C4-2B (cell line): ENCODE measurements around the gene TBX19.

Experiments used
- H3K27ac ChIP-seq: fragments of 450-650 bp; 2 replicates; pipeline ENCODE4 v1.5.1; 2017
- ZFX ChIP-seq: fragments of 450-650 bp; IDR thresholded peaks from 2 replicates; pipeline ENCODE4 v1.6.1; 2017
- TF ChIP-seq, protein P1 (sequence below): fragments of 450-650 bp; conservative IDR thresholded peaks from 2 replicates; pipeline ENCODE4 v1.5.1; 2017; ENCODE audit warnings: mild to moderate bottlenecking

The TBX19 gene

DNA sequence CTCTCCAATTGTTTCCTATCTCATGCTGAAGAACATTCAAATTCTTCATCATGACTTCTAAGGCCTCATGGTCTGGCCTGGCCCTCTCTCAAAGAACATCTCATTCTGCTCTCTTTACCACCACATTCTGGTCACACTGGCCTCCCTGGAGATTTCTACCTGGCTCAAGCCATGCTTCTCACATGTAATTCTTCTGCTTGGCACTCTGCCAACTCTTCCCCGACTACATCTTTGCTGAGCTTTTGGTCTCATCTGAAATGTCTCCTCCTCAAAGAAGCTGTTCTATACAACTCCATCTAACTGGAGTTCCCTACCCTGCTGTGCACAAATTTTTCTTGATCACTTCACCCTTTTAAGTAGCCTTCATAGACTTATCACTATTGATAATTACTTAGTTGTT lies 1.4 kb upstream of the TBX19 start:
- no peak for TF ChIP-seq ZFX
- TF ChIP-seq, protein P1, sequence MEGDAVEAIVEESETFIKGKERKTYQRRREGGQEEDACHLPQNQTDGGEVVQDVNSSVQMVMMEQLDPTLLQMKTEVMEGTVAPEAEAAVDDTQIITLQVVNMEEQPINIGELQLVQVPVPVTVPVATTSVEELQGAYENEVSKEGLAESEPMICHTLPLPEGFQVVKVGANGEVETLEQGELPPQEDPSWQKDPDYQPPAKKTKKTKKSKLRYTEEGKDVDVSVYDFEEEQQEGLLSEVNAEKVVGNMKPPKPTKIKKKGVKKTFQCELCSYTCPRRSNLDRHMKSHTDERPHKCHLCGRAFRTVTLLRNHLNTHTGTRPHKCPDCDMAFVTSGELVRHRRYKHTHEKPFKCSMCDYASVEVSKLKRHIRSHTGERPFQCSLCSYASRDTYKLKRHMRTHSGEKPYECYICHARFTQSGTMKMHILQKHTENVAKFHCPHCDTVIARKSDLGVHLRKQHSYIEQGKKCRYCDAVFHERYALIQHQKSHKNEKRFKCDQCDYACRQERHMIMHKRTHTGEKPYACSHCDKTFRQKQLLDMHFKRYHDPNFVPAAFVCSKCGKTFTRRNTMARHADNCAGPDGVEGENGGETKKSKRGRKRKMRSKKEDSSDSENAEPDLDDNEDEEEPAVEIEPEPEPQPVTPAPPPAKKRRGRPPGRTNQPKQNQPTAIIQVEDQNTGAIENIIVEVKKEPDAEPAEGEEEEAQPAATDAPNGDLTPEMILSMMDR, result no peak
- no peak overlapping the region for H3K27ac ChIP-seq

GRCh38 chr1:168281603-168282325 lies 1.1 kb downstream of the TBX19 start:
- TF ChIP-seq, protein P1, result no peak
- no peak for TF ChIP-seq ZFX
- H3K27ac ChIP-seq, result no peak overlapping the region

GRCh38 chr1:168285521-168285790 lies 4.8 kb downstream of the TBX19 start:
- H3K27ac ChIP-seq, result no peak overlapping the region
- TF ChIP-seq ZFX, result no peak
- TF ChIP-seq, protein P1, result no peak

- no peak for TF ChIP-seq ZFX
- no peak overlapping the region for H3K27ac ChIP-seq
Measured at GRCh38 chr1:168285971-168286927, 5.6 kb downstream of the TBX19 start.

DNA sequence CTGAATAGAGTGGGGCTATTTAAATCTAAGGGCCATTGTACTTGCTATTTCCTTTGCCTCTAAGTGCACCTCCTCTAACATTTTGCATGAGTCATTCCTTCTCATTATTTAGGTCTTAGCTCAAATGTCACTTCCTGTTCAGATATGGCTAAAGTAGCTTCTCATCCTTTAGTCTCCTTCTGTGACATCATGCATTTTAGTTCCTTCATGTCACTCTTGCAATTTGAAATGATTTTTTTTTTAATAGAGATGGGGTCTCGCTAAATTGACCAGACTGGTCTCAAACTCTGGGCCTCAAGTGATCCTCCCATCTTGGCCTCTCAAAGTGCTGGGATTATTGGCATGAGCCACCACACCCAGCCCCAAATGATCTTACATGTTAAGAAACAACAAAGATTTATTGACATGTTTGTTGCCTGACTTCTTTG lies 6.6 kb downstream of the TBX19 start:
- TF ChIP-seq, protein P1, result no peak
- no peak for TF ChIP-seq ZFX
- H3K27ac ChIP-seq, result no peak overlapping the region

GRCh38 chr1:168288311-168289052 lies 7.8 kb downstream of the TBX19 start:
- TF ChIP-seq, protein P1, result no peak
- TF ChIP-seq ZFX, result no peak

DNA sequence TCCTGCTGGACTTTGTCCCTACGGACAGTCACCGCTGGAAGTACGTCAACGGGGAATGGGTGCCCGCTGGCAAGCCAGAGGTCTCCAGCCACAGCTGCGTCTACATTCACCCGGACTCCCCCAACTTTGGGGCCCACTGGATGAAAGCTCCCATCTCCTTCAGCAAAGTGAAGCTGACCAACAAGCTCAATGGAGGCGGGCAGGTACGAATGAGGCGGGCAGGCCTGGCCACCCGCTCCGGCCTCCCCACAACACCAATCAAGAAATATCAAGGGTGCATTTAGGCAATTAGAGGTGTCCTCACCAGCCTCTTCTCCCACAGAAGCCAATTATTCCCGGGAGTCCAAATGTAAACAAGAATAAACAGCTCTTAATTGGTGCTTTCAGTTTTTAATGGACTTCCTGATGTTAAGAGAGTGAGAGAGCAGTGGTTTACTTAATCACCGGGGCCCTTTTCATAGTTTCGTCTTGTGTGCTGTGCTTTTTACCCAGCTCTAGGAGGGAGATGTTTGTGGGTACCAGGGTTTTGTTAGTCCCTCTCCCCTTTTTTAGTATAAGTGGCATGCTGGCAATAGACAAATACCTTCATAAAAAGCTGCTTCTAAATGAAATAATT lies 10.7 kb downstream of the TBX19 start:
- TF ChIP-seq ZFX, result no peak
- TF ChIP-seq, protein P1, result no peak
- no peak overlapping the region for H3K27ac ChIP-seq

More at GRCh38 chr1:168288311-168289052, 7.8 kb downstream of the TBX19 start:
- H3K27ac ChIP-seq, result no peak overlapping the region
